ENCODE results near the gene SEC23A.

The SEC23A gene

DNA sequence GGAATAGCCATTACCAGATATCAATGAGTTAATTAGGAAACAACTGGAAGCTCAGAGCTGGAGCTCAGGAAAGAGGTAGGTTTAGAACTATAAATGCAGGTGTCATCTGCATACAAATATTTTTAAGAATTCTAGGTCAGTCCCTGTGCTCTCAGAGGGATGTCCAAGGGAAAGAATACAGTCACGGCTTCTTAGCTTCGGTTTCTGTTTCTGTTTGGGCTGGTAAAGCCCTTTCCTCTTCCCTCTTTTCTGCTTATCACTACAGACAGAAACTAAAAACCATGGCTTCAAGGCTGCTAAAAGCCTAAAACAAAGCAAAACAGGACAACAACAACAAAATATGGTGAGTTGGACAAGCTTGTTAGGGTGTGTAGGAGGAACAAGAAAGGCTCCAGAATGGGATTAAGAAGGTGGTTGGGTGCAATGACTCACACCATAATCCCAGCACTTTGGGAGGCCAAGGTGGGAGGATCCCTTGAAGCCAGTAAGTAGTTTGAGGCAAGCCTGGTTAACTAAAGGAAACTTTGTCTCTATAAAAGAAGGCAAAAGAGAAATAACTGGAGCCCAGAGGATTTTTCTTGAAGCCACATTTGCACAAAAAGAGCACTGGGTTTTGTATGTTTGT lies 113.0 kb downstream of the SEC23A start:
- DNase-seq (ENCODE audit: low read depth) = no peak

DNA sequence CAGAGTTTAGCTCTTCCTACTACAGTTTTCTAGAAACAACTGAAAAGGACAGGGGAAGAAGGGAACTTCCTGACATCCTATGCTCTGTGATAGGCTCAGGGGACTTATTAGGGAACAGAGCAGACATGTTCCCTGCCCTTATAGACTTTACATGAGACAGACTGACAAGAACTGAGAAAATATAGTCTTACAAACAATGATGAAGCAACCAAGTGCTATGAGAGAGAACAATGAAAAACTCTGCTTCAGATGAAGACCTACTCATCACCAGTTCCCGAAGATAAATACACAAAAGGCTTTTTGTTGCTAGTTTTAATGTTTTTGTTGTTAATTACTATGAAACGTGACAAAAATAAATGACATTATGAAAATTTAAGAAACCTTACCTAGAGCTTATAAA lies 115.3 kb downstream of the SEC23A start:
- DNase-seq (ENCODE audit: low read depth) = no peak

DNA sequence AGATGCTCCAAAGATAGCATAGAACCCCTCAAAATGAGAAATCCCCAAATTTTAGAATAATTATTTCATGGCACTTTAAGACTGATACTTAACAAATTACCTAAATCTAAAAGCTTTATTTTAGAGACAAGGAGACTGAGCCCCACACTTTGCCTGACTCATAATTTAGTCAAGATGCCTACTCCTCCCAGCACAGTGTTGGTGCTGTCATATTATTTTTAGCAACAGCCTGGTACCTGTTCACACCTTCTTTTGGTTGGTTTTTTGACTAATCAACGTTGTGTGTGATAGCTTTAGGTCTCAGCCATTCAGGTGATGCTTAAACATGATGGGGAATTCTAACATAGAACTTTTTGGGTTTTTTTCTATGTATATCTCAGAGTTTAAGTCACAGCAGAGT lies 120.2 kb downstream of the SEC23A start:
- DNase-seq (ENCODE audit: low read depth) = no peak

DNA sequence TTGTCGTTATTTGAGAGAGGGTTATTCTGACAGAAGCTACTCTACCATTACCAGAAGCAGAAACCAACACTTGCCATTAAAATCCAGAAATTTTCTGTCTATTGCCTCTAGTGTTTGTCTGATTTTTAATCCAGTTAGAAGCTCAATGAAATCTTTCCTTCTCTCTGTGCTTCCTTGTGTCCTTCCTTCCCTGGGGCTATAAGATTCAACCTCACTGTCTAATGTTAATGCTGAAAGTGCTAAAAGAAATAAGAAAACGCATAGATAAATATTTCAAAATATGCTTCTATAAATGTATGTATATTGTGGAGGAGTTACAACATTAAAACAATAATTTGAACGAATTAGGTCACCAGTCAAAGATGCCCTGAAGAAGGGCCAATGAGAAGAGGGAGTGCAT lies 120.8 kb downstream of the SEC23A start:
- DNase-seq (ENCODE audit: low read depth) = no peak
